ENCODE measurements around the gene ILK. TPM values are rescaled to one million over a fixed set of nuclear protein-coding genes. Genes with fewer than 3 reads are reported as not detected.

Gene ILK
- total RNA-seq, 1 experiment from 2014 or later: 73.5 TPM

DNA sequence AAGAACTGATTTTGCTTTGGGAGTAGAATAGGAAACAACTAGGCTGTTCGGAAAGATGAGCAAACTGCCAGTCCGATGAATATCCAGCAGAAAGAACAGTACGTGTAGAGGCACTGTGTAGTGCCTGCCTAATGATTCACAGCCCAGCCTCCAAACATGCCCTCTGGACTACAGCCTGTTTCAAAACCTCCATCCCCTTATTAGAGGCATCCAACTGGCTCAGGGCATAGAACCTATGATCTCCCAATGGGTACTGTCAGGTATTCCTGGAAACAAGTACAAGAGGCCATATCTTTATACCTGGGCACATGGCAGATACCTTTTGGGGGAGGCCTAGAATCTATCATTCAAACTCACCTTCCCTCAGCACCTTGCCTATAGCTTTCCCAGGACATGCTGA, 5.0 kb upstream of the ILK start:
- ChIA-PET CTCF (no interaction called here), POLR2A (no interaction called here)

More for the DNA sequence above, 5.0 kb upstream of the ILK start:
- intact Hi-C loops (cut with micrococcal nuclease): no loop called here
- Histone ChIP-seq H3K9me3 (ENCODE audit: control insufficient read depth in 1 of 2, insufficient read depth in 1 of 2, low read depth in 1 of 2, low read length in 2 of 2) (no peaks in the 10 kb centered on the region), H3K9me2 (ENCODE audit: insufficient read depth) (no peaks in the 10 kb centered on the region), H3K36me3 (ENCODE audit: control insufficient read depth in 1 of 2, insufficient read depth in 2 of 2, low read length in 2 of 2) (peaks cover 26 to 41% of the 10 kb centered on the region in 2 experiments; a peak in 3 of 4 replicates), H3K9ac (ENCODE audit: low read length) (no peak overlapping the region), H3K27ac (ENCODE audit: low read depth, low read length) (no peak overlapping the region), H3K4me1 (ENCODE audit: control insufficient read depth in 1 of 2, insufficient read depth in 2 of 2, low read length in 2 of 2) (peaks cover 0 to 10% of the 10 kb centered on the region in 2 experiments; a peak in 2 of 4 replicates), H2AFZ (ENCODE audit: low read depth, low read length, poor library complexity, severe bottlenecking) (no peak overlapping the region), H3K79me2 (ENCODE audit: insufficient read depth, low read length) (peaks cover 59% of the 10 kb centered on the region), H3K4me3 (replicated peaks in 1 of 2; ENCODE audit: low read depth in 1 of 2, low read length in 2 of 2) (no peak overlapping the region), H3K27me3 (ENCODE audit: insufficient read depth, low read length) (no peaks in the 10 kb centered on the region), H4K20me1 (ENCODE audit: insufficient read depth) (no peaks in the 10 kb centered on the region), H3K4me2 (ENCODE audit: low read length) (no peak overlapping the region)
- no peak for TF ChIP-seq CBX3 (IDR thresholded peaks at IDR 0.05; ENCODE audit: low read depth)
- TF ChIP-seq EZH2 (IDR thresholded peaks at IDR 0.05): no peak
- no peak for TF ChIP-seq ZNF274 (IDR thresholded peaks at IDR 0.05; ENCODE audit: low read depth, low read length)
- TF ChIP-seq FOSL1 (IDR thresholded peaks at IDR 0.05; ENCODE audit: low read depth): no peak
- TF ChIP-seq JUND (IDR thresholded peaks at IDR 0.05): no peak
- no peak for TF ChIP-seq EZH2phosphoT487 (IDR thresholded peaks at IDR 0.05; ENCODE audit: borderline replicate concordance)
- TF ChIP-seq, protein P1, sequence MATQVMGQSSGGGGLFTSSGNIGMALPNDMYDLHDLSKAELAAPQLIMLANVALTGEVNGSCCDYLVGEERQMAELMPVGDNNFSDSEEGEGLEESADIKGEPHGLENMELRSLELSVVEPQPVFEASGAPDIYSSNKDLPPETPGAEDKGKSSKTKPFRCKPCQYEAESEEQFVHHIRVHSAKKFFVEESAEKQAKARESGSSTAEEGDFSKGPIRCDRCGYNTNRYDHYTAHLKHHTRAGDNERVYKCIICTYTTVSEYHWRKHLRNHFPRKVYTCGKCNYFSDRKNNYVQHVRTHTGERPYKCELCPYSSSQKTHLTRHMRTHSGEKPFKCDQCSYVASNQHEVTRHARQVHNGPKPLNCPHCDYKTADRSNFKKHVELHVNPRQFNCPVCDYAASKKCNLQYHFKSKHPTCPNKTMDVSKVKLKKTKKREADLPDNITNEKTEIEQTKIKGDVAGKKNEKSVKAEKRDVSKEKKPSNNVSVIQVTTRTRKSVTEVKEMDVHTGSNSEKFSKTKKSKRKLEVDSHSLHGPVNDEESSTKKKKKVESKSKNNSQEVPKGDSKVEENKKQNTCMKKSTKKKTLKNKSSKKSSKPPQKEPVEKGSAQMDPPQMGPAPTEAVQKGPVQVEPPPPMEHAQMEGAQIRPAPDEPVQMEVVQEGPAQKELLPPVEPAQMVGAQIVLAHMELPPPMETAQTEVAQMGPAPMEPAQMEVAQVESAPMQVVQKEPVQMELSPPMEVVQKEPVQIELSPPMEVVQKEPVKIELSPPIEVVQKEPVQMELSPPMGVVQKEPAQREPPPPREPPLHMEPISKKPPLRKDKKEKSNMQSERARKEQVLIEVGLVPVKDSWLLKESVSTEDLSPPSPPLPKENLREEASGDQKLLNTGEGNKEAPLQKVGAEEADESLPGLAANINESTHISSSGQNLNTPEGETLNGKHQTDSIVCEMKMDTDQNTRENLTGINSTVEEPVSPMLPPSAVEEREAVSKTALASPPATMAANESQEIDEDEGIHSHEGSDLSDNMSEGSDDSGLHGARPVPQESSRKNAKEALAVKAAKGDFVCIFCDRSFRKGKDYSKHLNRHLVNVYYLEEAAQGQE (IDR thresholded peaks at IDR 0.05; ENCODE audit: low read depth): no peak
- no peak for TF ChIP-seq RAD21 (IDR thresholded peaks at IDR 0.05; ENCODE audit: low read depth)
- TF ChIP-seq, protein P2, sequence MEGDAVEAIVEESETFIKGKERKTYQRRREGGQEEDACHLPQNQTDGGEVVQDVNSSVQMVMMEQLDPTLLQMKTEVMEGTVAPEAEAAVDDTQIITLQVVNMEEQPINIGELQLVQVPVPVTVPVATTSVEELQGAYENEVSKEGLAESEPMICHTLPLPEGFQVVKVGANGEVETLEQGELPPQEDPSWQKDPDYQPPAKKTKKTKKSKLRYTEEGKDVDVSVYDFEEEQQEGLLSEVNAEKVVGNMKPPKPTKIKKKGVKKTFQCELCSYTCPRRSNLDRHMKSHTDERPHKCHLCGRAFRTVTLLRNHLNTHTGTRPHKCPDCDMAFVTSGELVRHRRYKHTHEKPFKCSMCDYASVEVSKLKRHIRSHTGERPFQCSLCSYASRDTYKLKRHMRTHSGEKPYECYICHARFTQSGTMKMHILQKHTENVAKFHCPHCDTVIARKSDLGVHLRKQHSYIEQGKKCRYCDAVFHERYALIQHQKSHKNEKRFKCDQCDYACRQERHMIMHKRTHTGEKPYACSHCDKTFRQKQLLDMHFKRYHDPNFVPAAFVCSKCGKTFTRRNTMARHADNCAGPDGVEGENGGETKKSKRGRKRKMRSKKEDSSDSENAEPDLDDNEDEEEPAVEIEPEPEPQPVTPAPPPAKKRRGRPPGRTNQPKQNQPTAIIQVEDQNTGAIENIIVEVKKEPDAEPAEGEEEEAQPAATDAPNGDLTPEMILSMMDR (IDR thresholded peaks at IDR 0.05 in 2 of 3, conservative IDR thresholded peaks at IDR 0.05 in 1 of 3; ENCODE audit: borderline replicate concordance in 1 of 3, insufficient read depth in 1 of 3, low read depth in 2 of 3, low read length in 2 of 3): no peak
- no peak for TF ChIP-seq POLR2AphosphoS5 (IDR thresholded peaks at IDR 0.05; ENCODE audit: low read depth, low read length)
- TF ChIP-seq MAX (IDR thresholded peaks at IDR 0.05): no peak
- no peak for TF ChIP-seq EGR1 (IDR thresholded peaks at IDR 0.05; ENCODE audit: low read depth)
- TF ChIP-seq ZBTB33 (IDR thresholded peaks at IDR 0.05; ENCODE audit: extremely low read depth, insufficient replicate concordance, low read length): no peak
- TF ChIP-seq SP1 (IDR thresholded peaks at IDR 0.05; ENCODE audit: low read depth): no peak
- RAD21 ChIA-PET (ENCODE audit: low non-redundant PET in 1 of 2, low total read pairs in 2 of 2, uncharacterized antibody in 2 of 2, unreplicated experiment in 2 of 2): no interaction called here
- no peak for DNase-seq (ENCODE audit: low read depth, low spot score)
- ATAC-seq: no peak
- BruUV-seq (replicated peaks): no TSS peak

All from HCT116 (cell line).